Nephron (organoid): Measurements from ENCODE around the gene RIBC2.
"Not testable (repeated sequence)": the region's sequence is repeated elsewhere in the genome, so short reads cannot be mapped to it uniquely, and the experiment has no call there.

Experiments
- H3K27ac Mint-ChIP-seq, 3 experiments: 2 replicates each; pipeline ENCODE4 v1.8.0; 2020; ENCODE audit warnings: mixed read lengths in 3 of 3, mild to moderate bottlenecking in 2 of 3, moderate library complexity in 1 of 3
- H3K27me3 Mint-ChIP-seq: 2 replicates; pipeline ENCODE4 v1.8.0; 2021; ENCODE audit warnings: low read depth, mild to moderate bottlenecking, moderate library complexity, mixed read lengths
- H3K36me3 Mint-ChIP-seq: 2 replicates; pipeline ENCODE4 v1.8.0; 2020; ENCODE audit warnings: low read depth, mixed read lengths
- H3K4me1 Mint-ChIP-seq: 2 replicates; pipeline ENCODE4 v1.8.0; 2020; ENCODE audit warnings: mixed read lengths
- H3K4me3 Mint-ChIP-seq, 3 experiments: 2 replicates each; pipeline ENCODE4 v1.8.0; 2020; ENCODE audit warnings: mild to moderate bottlenecking in 3 of 3, mixed read lengths in 3 of 3, moderate library complexity in 2 of 3
- H3K9me3 Mint-ChIP-seq: 2 replicates; pipeline ENCODE4 v1.8.0; 2020; ENCODE audit warnings: mixed read lengths
- TF ChIP-seq, protein P1 (sequence below), 3 experiments: fragments of 200-600 bp; sonication (generic); IDR thresholded peaks; one replicate each; pipeline ENCODE4 v1.5.0; 2021; ENCODE audit warnings: antibody characterized with exemption in 3 of 3; ENCODE audit not compliant: unreplicated experiment in 3 of 3

Gene RIBC2

DNA sequence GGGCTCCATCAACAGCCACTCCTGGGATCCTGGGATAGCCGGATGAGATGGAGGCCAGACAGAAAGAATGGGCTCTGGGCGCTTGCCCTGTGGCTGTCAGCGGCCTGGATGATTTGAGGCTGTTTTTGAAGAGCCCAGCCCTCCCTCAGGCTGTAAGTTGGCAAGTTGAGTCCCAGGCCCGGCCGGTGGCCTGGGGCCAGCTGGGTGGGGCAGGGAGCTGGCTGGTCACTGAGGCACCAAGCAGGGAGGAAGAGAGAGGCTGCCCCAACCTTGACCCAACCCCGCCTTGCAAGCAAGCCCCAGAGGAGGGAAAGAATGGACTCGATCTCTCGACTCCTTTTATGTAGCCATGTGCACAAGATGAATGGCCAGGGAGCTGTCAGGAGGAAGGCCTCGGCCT, 34.9 kb downstream of the RIBC2 start:
- peaks cover 8% of the 10 kb centered on the region for H3K27me3 Mint-ChIP-seq
- H3K36me3 Mint-ChIP-seq = no peaks in the 10 kb centered on the region
- TF ChIP-seq, protein P1, sequence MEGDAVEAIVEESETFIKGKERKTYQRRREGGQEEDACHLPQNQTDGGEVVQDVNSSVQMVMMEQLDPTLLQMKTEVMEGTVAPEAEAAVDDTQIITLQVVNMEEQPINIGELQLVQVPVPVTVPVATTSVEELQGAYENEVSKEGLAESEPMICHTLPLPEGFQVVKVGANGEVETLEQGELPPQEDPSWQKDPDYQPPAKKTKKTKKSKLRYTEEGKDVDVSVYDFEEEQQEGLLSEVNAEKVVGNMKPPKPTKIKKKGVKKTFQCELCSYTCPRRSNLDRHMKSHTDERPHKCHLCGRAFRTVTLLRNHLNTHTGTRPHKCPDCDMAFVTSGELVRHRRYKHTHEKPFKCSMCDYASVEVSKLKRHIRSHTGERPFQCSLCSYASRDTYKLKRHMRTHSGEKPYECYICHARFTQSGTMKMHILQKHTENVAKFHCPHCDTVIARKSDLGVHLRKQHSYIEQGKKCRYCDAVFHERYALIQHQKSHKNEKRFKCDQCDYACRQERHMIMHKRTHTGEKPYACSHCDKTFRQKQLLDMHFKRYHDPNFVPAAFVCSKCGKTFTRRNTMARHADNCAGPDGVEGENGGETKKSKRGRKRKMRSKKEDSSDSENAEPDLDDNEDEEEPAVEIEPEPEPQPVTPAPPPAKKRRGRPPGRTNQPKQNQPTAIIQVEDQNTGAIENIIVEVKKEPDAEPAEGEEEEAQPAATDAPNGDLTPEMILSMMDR (IDR thresholded peaks at IDR 0.05; ENCODE audit: unreplicated experiment in 3 of 3) = no peak
- no peak overlapping the region for H3K4me3 Mint-ChIP-seq
- H3K4me1 Mint-ChIP-seq = peaks cover 51% of the 10 kb centered on the region
- peak overlapping the region in 2 of 3 experiments; percentile 29 to 52 for H3K27ac Mint-ChIP-seq
- no peaks in the 10 kb centered on the region for H3K9me3 Mint-ChIP-seq

DNA sequence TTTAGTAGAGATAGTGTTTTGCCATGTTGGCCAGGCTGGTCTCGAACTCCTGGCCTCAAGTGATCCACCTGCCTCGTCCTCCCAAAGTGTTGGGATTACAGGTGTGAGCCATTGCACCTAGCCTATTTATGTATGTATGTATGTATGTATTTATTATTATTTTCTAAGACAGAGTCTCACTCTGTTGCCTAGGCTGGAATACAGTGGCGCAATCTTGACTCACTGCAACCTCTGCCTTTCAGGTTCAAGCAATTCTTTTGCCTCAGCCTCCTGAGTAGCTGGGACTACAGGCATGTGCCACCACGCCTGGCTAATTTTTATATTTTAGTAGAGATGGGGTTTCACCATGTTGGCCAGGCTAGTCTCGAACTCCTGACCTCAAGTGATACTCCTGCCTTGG, 35.9 kb downstream of the RIBC2 start:
- not testable (repeated sequence) for H3K27me3 Mint-ChIP-seq, H3K4me3 Mint-ChIP-seq, H3K27ac Mint-ChIP-seq, H3K36me3 Mint-ChIP-seq, H3K9me3 Mint-ChIP-seq
- peaks cover 52% of the 10 kb centered on the region for H3K4me1 Mint-ChIP-seq

DNA sequence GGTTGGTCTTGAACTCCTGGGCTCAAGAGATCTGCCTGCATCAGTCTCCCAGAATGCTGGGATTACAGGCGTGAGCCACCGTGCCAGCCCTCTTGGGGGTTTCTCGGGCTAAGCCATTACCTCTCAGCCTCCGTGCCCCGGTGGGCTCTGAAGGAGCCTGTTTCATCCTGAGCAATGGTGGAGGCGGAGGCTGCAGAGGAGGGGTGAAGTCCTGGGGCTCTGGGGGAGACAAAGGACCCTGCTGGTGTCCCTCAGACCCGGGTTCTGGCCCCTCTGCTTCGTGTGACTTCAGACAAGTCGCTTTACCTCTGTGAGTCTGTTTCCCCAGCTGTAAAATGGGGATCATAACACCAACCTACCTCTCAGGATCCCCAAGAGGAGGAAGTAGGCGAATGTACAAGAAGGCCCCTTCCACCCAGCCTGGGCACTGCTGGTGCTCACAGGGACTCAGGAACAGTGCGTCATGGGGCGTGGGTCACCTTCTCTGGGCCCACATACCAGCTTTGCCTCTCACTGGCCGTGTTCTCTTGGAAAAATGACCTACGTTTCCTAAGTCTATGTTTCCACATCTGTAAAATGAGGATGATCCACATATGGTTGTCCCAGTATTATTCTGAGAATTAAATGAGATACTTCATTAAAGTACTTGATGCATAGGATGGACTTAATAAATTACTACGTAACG, 36.8 kb downstream of the RIBC2 start:
- Mint-ChIP-seq H3K4me3 (peak overlapping the region in 1 of 3 experiments; percentile 2), H3K27me3 (peaks cover 10% of the 10 kb centered on the region), H3K9me3 (no peaks in the 10 kb centered on the region), H3K36me3 (no peaks in the 10 kb centered on the region), H3K27ac (peak overlapping the region; percentile 88 to 95 (median 94)), H3K4me1 (peaks cover 57% of the 10 kb centered on the region)
- TF ChIP-seq, protein P1 (IDR thresholded peaks at IDR 0.05; ENCODE audit: unreplicated experiment in 3 of 3) = no peak

DNA sequence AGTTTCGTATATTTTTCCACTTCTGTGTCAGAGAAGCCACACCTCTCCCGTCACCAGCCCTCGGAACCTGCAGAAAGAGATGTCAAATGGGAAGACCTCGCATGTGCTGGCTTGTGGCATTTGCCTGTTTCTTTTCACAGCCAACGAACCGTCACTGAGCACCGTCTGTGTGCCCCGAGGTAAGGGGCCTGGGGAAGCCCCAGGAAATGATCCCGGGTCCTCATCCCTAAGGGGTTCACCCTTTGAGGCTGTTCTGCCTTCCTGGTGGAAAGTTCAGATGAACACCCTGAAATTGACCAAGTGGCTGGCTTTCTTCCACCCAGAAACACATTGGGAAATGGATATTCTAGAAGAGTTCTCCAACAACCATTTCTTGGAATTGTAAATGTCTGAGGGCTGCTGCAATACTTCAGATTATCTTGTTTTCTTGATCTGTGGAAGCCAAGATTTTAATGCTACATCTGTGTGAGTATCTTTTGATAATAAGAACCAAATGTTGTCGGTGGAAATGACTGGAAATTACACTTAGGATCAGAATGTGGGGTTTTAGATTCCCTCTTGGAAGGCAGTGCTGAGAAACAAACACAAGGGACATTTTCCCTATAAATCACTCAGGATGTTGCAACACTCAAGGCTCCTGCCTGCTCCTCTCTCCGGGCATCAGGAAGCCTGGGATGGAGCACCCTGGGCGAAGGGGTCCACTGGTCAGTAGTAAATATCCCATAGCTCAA, 37.6 kb downstream of the RIBC2 start:
- Mint-ChIP-seq H3K4me1 (peaks cover 57% of the 10 kb centered on the region), H3K36me3 (no peaks in the 10 kb centered on the region), H3K27me3 (peaks cover 14% of the 10 kb centered on the region), H3K27ac (peak overlapping the region; percentile 88 to 95 (median 94)), H3K9me3 (no peaks in the 10 kb centered on the region), H3K4me3 (peak overlapping the region in 1 of 3 experiments; percentile 36)
- TF ChIP-seq, protein P1 (IDR thresholded peaks at IDR 0.05; ENCODE audit: unreplicated experiment in 3 of 3) = no peak

DNA sequence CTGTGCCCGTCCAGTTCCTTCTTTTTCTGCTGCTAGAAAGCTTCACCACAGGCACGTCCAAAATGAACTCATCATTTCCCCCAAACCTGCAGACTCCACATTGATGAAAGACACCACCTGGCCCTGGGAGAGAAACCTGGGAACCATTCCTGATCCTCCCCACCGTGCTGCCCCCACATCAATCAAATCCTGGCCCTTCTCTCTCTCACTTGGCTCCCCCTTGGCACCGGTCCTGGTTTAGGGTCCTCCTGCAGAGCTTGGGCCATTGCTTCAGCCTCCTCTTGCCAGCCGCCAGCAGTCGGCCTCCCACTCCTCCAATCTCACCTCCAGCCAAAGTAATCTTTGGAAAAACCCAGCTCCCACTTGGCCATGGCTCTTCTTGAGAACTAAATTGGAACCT, 38.5 kb downstream of the RIBC2 start:
- Mint-ChIP-seq H3K4me3 (peak overlapping the region in 1 of 3 experiments; percentile 2), H3K9me3 (no peaks in the 10 kb centered on the region), H3K27me3 (peaks cover 15% of the 10 kb centered on the region), H3K4me1 (peaks cover 52% of the 10 kb centered on the region), H3K27ac (peak overlapping the region; percentile 88 to 95 (median 94)), H3K36me3 (no peaks in the 10 kb centered on the region)
- TF ChIP-seq, protein P1 (IDR thresholded peaks at IDR 0.05; ENCODE audit: unreplicated experiment in 3 of 3) = no peak

DNA sequence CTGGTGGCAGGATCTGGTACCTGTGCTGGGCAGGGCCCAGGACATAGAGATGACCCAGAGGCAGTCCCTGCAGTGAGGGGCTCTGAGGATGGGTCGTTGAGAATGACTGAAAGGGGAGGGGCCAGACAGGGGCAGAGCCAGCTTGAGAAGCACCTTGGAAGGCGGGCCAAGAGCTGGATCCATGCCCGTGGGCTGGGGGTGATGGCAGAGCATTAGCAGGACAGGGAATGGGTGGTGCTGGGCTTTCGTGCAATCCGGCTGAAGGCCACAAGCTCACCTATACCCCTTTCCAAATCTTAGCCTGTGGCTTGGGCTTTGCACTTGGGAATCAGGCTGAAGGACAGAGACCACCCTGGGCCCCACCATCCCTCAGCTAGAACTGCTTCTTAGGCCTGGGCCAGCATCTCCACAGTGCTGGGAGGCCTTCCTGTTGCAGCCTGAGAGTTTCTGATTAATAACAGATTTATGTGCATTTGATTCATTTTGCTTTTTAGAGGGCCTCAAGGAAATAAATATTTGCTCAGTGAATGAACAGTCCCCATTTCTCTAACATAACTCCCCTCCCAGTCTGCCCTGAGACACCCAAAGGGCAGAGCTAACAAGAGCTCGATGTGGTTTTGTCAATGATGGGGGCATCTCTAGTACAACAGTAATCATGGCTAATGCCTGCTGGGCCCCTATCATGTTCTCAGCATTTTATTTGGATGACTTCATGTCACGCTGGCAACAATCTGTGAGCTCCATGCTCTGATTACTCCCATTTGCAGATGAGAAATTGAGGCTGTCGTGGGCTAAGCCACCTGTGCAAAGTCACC, 39.3 kb downstream of the RIBC2 start:
- Mint-ChIP-seq H3K4me3 (peak overlapping the region in 1 of 3 experiments; percentile 25), H3K9me3 (no peaks in the 10 kb centered on the region), H3K4me1 (peaks cover 60% of the 10 kb centered on the region), H3K27me3 (peaks cover 21% of the 10 kb centered on the region), H3K27ac (peak overlapping the region; percentile 88 to 95 (median 94)), H3K36me3 (no peaks in the 10 kb centered on the region)
- TF ChIP-seq, protein P1 (IDR thresholded peaks at IDR 0.05; ENCODE audit: unreplicated experiment in 3 of 3) = no peak
